H54 (cell line): Measurements from ENCODE around the gene TH.
"Not testable (repeated sequence)": the region's sequence is repeated elsewhere in the genome, so short reads cannot be mapped to it uniquely, and the experiment has no call there.

Source experiments
- DNase-seq: peaks from one replicate; pipeline ENCODE4 v3.0.0; 2011; ENCODE audit warnings: low spot score, mixed read lengths; ENCODE audit not compliant: insufficient read length
- FAIRE-seq: peaks from 3 replicates; lab custom pipeline; 2011; peaks lifted over from hg19 to GRCh38; lab: Jason Lieb, UNC
- POLR2A ChIP-seq: IDR thresholded peaks from 2 replicates; pipeline ENCODE4 v1.6.1; 2011; ENCODE audit warnings: low read depth, mild to moderate bottlenecking, low read length

The TH gene

GRCh38 chr11:2194877-2195755 is 23.5 kb upstream of the TH start:
- no peak for TF ChIP-seq POLR2A
- DNase-seq: peak; percentile 70
- no peak for FAIRE-seq

GRCh38 chr11:2193888-2194595 is 22.4 kb upstream of the TH start:
- DNase-seq, FAIRE-seq: not testable (repeated sequence)

- no peak for FAIRE-seq
- no peak for TF ChIP-seq POLR2A
- no peak for DNase-seq
Observed at GRCh38 chr11:2193099-2193887, 21.7 kb upstream of the TH start.

- no peak for TF ChIP-seq POLR2A
- FAIRE-seq (no peak), DNase-seq (no peak)
Observed at GRCh38 chr11:2192435-2192834, 20.8 kb upstream of the TH start.

- no peak for TF ChIP-seq POLR2A
- FAIRE-seq (no peak), DNase-seq (no peak)
Observed at GRCh38 chr11:2191883-2192282, 20.3 kb upstream of the TH start.

GRCh38 chr11:2190657-2191471 is 19.2 kb upstream of the TH start:
- DNase-seq (no peak), FAIRE-seq (no peak)
- TF ChIP-seq POLR2A: no peak

GRCh38 chr11:2189938-2190656 is 18.5 kb upstream of the TH start:
- no peak for FAIRE-seq
- TF ChIP-seq POLR2A: no peak
- no peak for DNase-seq

- no peak for TF ChIP-seq POLR2A
- FAIRE-seq: no peak
- DNase-seq: no peak
Observed at GRCh38 chr11:2188745-2189144, 17.1 kb upstream of the TH start.

- DNase-seq: no peak
- no peak for TF ChIP-seq POLR2A
- no peak for FAIRE-seq
Observed at GRCh38 chr11:2187280-2187707, 15.7 kb upstream of the TH start.

GRCh38 chr11:2186669-2187279 is 15.2 kb upstream of the TH start:
- DNase-seq: no peak
- no peak for TF ChIP-seq POLR2A
- no peak for FAIRE-seq

- DNase-seq (no peak), FAIRE-seq (no peak)
- TF ChIP-seq POLR2A: no peak
Observed at GRCh38 chr11:2185324-2186085, 13.9 kb upstream of the TH start.
